Measurements from ENCODE around the gene TPRN. TPM values are rescaled to one million over a fixed set of nuclear protein-coding genes. Genes with fewer than 3 reads are reported as not detected.

The TPRN gene
- polyA plus RNA-seq, 1 donor from 2014 or later = 8.1 TPM

GRCh38 chr9:137147793-137148160 lies 52.8 kb downstream of the TPRN start:
- H3K9me2 ChIP-seq (ENCODE audit: insufficient read depth, low read length) = no peaks in the 10 kb centered on the region
- no peak overlapping the region for H2AFZ ChIP-seq (ENCODE audit: low read depth, low read length)
- no peaks in the 10 kb centered on the region for H3F3A ChIP-seq (ENCODE audit: insufficient read depth, low read length, poor library complexity, severe bottlenecking)
- H3K4me3 ChIP-seq (ENCODE audit: low read length) = no peak overlapping the region
- no peak overlapping the region for H3K4me2 ChIP-seq (ENCODE audit: low read length)
- H3K79me2 ChIP-seq (replicated peaks; ENCODE audit: insufficient read depth, low read length) = no peaks in the 10 kb centered on the region
- H3K36me3 ChIP-seq (ENCODE audit: insufficient read depth, low read length) = no peaks in the 10 kb centered on the region
- H3K9me3 ChIP-seq (ENCODE audit: low read length) = no peaks in the 10 kb centered on the region
- peaks cover 14% of the 10 kb centered on the region for H3K27me3 ChIP-seq (ENCODE audit: insufficient read depth, low read depth, low read length)
- H3K9ac ChIP-seq (ENCODE audit: low read length) = no peak overlapping the region
- TF ChIP-seq EZH2 (IDR thresholded peaks at IDR 0.05; ENCODE audit: borderline replicate concordance, insufficient read depth, low read length, poor library complexity, severe bottlenecking) = no peak
- TF ChIP-seq TAF1 (IDR thresholded peaks at IDR 0.05; ENCODE audit: low read depth) = no peak
- TF ChIP-seq SMC3 (conservative IDR thresholded peaks at IDR 0.05; ENCODE audit: poor library complexity) = no peak
- no peak for TF ChIP-seq RAD21 (conservative IDR thresholded peaks at IDR 0.05)
- no peak for TF ChIP-seq CTCF (IDR thresholded peaks at IDR 0.05; ENCODE audit: poor library complexity, severe bottlenecking)
- TF ChIP-seq POLR2AphosphoS5 (IDR thresholded peaks at IDR 0.05) = no peak
- TF ChIP-seq EP300 (conservative IDR thresholded peaks at IDR 0.05; ENCODE audit: poor library complexity, severe bottlenecking) = no peak
- no peak for TF ChIP-seq REST (IDR thresholded peaks at IDR 0.05; ENCODE audit: borderline replicate concordance)
- no peak for TF ChIP-seq MXI1 (conservative IDR thresholded peaks at IDR 0.05; ENCODE audit: poor library complexity, severe bottlenecking)
- no peak overlapping the region for H3K27ac ChIP-seq (ENCODE audit: low read length)
- no peaks in the 10 kb centered on the region for H4K20me1 ChIP-seq (ENCODE audit: insufficient read depth)

- TF ChIP-seq CTCF (IDR thresholded peaks at IDR 0.05; ENCODE audit: poor library complexity, severe bottlenecking) (no peak), RAD21 (conservative IDR thresholded peaks at IDR 0.05) (no peak), TAF1 (IDR thresholded peaks at IDR 0.05; ENCODE audit: low read depth) (no peak), SMC3 (conservative IDR thresholded peaks at IDR 0.05; ENCODE audit: poor library complexity) (no peak), MXI1 (conservative IDR thresholded peaks at IDR 0.05; ENCODE audit: poor library complexity, severe bottlenecking) (no peak), POLR2AphosphoS5 (IDR thresholded peaks at IDR 0.05) (no peak), REST (IDR thresholded peaks at IDR 0.05; ENCODE audit: borderline replicate concordance) (no peak), EZH2 (IDR thresholded peaks at IDR 0.05; ENCODE audit: borderline replicate concordance, insufficient read depth, low read length, poor library complexity, severe bottlenecking) (no peak), EP300 (conservative IDR thresholded peaks at IDR 0.05; ENCODE audit: poor library complexity, severe bottlenecking) (no peak)
- Histone ChIP-seq H3K27ac (ENCODE audit: low read length) (no peak overlapping the region), H3K9ac (ENCODE audit: low read length) (no peak overlapping the region), H3K36me3 (ENCODE audit: insufficient read depth, low read length) (no peaks in the 10 kb centered on the region), H3K9me3 (ENCODE audit: low read length) (no peaks in the 10 kb centered on the region), H3K4me3 (ENCODE audit: low read length) (no peak overlapping the region), H4K20me1 (ENCODE audit: insufficient read depth) (no peaks in the 10 kb centered on the region), H3K27me3 (ENCODE audit: insufficient read depth, low read depth, low read length) (peaks cover 19% of the 10 kb centered on the region), H3F3A (ENCODE audit: insufficient read depth, low read length, poor library complexity, severe bottlenecking) (no peaks in the 10 kb centered on the region), H3K4me2 (ENCODE audit: low read length) (no peak overlapping the region), H2AFZ (ENCODE audit: low read depth, low read length) (no peak overlapping the region), H3K9me2 (ENCODE audit: insufficient read depth, low read length) (no peaks in the 10 kb centered on the region), H3K79me2 (replicated peaks; ENCODE audit: insufficient read depth, low read length) (no peaks in the 10 kb centered on the region)
Observed at GRCh38 chr9:137147091-137147792, 53.3 kb downstream of the TPRN start.
